Dendritic cell treated with granulocyte-macrophage colony-stimulating factor and Interleukin-4, amounts not matched to agents 40 ng/mL and 50 ng/mL, for 4 days (primary cell): Measurements from ENCODE around the gene TMEM178A.

Experiments
- H3K27ac Mint-ChIP-seq: one replicate; pipeline ENCODE4 v1.8.0; 2022; ENCODE audit warnings: mild to moderate bottlenecking, mixed read lengths
- H3K27me3 Mint-ChIP-seq: one replicate; pipeline ENCODE4 v1.8.0; 2022; ENCODE audit warnings: mild to moderate bottlenecking, mixed read lengths
- H3K36me3 Mint-ChIP-seq: one replicate; pipeline ENCODE4 v1.8.0; 2022; ENCODE audit warnings: low read depth, mixed read lengths
- H3K4me1 Mint-ChIP-seq: one replicate; pipeline ENCODE4 v1.8.0; 2022; ENCODE audit warnings: low read depth, mixed read lengths
- H3K4me3 Mint-ChIP-seq: one replicate; pipeline ENCODE4 v1.8.0; 2022; ENCODE audit warnings: mild to moderate bottlenecking, moderate library complexity, mixed read lengths
- H3K9me3 Mint-ChIP-seq: one replicate; pipeline ENCODE4 v1.8.0; 2022; ENCODE audit warnings: mixed read lengths
- intact Hi-C: fragments of 100-400 bp; cut with micrococcal nuclease; formaldehyde crosslinking; loops from one replicate; pipeline ENCODE4 v1.15.0; 2022

The TMEM178A gene

DNA sequence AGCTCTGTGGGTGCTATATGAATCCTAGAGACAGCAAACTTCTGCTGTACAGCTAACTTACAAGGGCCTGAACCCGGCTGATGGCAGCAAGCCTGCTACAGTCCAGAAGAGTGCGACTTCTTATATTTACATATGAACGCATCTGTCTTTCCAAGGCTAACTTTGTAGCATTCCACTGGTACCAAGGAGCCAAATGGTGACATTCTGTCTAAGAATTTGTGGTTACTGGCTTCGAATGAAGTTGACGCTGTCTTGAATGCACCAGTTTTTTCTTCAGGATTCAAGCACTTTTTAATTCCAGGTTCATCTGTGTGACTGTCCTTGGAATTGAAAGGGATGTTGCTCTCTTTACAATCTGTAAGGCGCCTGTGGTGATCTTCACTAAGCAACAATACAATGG lies 70.9 kb downstream of the TMEM178A start:
- no peaks in the 10 kb centered on the region for H3K9me3 Mint-ChIP-seq
- peaks cover 61% of the 10 kb centered on the region for H3K36me3 Mint-ChIP-seq
- peaks cover 47% of the 10 kb centered on the region for H3K4me1 Mint-ChIP-seq
- no peak overlapping the region for H3K27ac Mint-ChIP-seq
- intact Hi-C loops = no loop called here
- no peaks in the 10 kb centered on the region for H3K27me3 Mint-ChIP-seq
- no peak overlapping the region for H3K4me3 Mint-ChIP-seq

DNA sequence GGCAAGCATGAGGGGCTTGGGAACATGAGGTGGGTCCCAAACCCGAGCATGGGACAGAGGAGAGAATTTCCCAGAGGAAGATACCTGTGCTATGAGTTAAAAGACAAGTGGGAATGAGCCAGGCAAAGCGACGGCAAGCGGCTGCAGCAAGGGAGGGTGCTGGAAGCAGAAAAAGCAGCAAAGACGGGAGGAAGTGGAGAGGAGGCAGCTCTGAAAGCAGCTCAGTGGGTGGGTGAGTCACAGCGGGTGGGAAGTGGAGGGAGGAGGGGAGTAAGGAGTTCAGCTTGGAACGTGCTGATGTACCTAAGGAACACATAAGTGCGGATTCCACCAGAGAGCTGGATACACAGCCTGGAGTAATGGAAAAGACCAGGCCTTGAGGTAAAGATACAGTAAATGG lies 71.9 kb downstream of the TMEM178A start:
- Mint-ChIP-seq H3K4me3 (no peak overlapping the region), H3K27me3 (no peaks in the 10 kb centered on the region), H3K36me3 (peaks cover 69% of the 10 kb centered on the region), H3K27ac (no peak overlapping the region), H3K4me1 (peaks cover 42% of the 10 kb centered on the region), H3K9me3 (no peaks in the 10 kb centered on the region)
- intact Hi-C loops = no loop called here

DNA sequence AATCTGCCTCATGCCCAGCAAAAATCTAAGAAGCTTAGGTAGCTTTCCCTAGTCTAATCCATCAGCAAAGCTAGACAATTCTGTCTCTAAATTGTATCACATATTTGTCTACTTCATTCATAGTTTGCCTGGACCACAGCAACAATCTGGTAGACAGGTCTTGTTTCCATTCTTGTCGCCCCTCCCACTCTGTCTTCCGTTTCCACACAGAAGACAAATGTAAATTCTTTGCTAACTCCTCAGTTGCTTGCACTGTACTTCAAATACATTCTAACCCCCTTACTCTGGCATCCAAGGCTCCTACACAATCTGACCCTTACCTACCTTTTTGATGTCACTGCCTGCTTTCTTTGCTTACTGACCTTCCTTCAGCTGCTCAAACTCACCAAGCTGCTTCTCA lies 73.2 kb downstream of the TMEM178A start:
- Mint-ChIP-seq H3K4me3 (no peak overlapping the region), H3K9me3 (no peaks in the 10 kb centered on the region), H3K27me3 (no peaks in the 10 kb centered on the region), H3K27ac (no peak overlapping the region), H3K4me1 (peaks cover 48% of the 10 kb centered on the region), H3K36me3 (peaks cover 71% of the 10 kb centered on the region)
- intact Hi-C loops = no loop called here

DNA sequence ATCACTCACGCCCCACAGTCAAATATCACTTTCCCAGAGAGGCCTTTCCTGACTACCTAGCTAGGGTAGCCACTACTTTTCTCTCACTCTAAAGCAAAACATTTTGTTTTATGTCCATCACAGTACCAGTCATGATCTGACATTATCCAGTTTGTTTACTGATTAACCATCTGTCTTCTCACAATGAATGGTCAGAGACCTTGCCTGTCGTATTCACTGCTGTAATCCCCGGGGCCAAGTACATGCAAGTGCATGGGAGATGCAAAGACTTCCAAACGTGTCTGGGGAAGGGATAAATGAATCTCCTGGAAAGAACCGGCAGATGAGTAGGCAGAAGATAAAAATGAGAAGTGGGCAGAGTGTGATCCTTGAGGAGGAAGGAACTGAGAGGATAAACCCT lies 73.7 kb downstream of the TMEM178A start:
- Mint-ChIP-seq H3K4me1 (peaks cover 48% of the 10 kb centered on the region), H3K9me3 (no peaks in the 10 kb centered on the region), H3K36me3 (peaks cover 68% of the 10 kb centered on the region), H3K27ac (no peak overlapping the region), H3K4me3 (no peak overlapping the region), H3K27me3 (no peaks in the 10 kb centered on the region)
- intact Hi-C loops = no loop called here

DNA sequence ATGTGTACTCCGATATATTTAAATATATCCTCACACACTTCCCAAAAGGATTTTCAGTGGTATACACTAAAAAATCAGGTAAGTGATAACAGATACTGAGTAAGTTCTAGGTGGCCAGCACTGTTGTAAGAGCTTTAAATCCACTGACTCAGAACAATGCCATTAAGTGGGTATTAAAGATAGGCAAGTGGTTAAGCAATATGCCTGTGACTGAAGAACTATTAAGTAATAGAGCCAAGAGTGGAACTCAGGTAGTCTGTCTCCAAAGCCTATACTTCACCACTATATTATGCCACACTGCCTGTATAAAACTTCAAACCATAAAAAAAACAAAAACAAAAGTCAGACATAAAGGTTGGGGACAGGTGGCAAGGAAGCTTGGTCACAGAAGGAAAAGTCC lies 76.2 kb downstream of the TMEM178A start:
- Mint-ChIP-seq H3K9me3 (no peaks in the 10 kb centered on the region), H3K4me1 (peaks cover 40% of the 10 kb centered on the region), H3K36me3 (peaks cover 54% of the 10 kb centered on the region), H3K27ac (no peak overlapping the region), H3K27me3 (no peaks in the 10 kb centered on the region), H3K4me3 (no peak overlapping the region)
- intact Hi-C loops = no loop called here

DNA sequence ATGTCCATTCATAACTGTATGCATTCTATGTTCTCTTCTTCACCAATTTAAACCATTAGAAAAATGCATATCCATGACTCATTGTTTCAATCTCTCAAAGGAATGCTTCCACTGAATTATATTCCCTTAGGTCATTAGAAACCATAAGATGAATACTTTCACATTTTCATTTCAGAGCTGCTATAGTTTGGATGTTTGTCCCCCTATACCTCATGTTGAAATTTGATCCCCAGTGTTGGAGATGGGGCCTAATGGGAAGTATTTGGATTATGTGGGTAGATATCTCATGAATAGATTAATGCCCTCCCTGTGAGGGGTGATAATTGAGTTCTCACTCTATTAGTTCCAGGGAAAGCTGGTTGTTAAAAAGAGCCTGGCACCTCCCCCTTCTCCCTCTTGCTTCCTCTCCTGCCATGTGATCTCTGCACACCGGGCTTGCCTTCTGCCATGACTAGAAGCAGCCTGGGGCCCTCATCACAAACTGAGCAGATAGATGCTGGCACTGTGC lies 77.6 kb downstream of the TMEM178A start:
- Mint-ChIP-seq H3K27ac (no peak overlapping the region), H3K4me1 (peaks cover 26% of the 10 kb centered on the region), H3K27me3 (no peaks in the 10 kb centered on the region), H3K36me3 (peaks cover 42% of the 10 kb centered on the region), H3K4me3 (no peak overlapping the region), H3K9me3 (no peaks in the 10 kb centered on the region)
- intact Hi-C loops = no loop called here

DNA sequence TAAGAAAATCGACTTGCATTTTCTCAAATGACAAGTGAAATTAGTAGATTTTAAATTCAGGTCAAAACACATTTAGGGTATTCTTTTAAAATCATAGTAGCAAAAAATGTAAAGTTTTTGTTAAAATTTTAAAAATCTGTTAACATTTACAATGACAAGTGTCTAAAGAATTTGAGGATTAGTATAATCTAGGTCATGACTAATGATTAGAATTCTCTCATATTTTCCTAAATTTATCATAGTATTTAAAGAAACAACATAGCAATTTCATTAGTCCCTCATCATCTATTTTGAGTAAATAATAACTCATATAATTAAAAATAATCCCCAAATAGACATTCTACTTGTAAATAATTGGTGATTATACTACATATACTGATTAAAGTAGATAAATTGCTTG lies 89.7 kb downstream of the TMEM178A start:
- Mint-ChIP-seq H3K4me3 (no peak overlapping the region), H3K4me1 (peaks cover 7% of the 10 kb centered on the region), H3K36me3 (peaks cover 62% of the 10 kb centered on the region), H3K27ac (no peak overlapping the region), H3K9me3 (no peaks in the 10 kb centered on the region), H3K27me3 (no peaks in the 10 kb centered on the region)
- intact Hi-C loops = no loop called here

DNA sequence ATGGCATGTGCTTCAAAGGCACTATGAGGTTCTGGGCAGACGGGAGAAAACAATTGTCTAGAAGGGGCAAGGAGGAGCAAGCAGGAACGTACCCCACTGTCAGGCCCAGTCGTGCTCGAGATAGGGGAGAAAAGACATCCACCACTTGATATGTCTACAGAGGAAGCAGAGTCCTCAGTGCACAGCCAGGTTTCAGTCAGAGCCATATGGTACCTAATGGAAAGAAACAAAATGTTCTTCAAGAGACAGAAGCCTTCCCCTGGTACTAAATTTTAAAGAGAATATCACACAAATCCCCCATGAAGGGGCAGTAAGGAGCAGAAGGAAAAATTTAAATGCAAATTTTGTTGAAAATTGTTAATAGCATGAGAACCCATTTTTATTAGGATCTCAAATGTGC lies 91.4 kb downstream of the TMEM178A start:
- intact Hi-C loops = no loop called here
- no peaks in the 10 kb centered on the region for H3K9me3 Mint-ChIP-seq
- H3K27me3 Mint-ChIP-seq = no peaks in the 10 kb centered on the region
- peaks cover 9% of the 10 kb centered on the region for H3K4me1 Mint-ChIP-seq
- H3K36me3 Mint-ChIP-seq = peaks cover 68% of the 10 kb centered on the region
- no peak overlapping the region for H3K4me3 Mint-ChIP-seq
- no peak overlapping the region for H3K27ac Mint-ChIP-seq

DNA sequence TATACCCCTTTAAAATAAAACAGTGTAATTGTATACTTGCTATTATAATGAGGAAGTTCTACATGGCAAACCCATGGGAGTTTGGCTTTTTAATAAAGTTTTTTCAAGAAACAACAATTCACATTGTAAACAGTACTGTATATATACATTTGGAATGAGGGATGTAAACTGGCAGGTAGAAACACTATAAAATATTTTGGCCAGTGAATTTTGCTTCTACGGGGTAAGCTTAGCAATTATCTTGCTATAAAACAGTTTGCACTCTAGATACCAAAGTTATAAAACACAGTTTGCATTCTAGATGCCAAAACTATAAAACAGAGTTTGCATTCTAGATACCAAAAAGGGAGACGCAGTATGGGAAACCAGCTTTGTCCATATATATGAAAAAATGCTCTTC lies 96.7 kb downstream of the TMEM178A start:
- no peak overlapping the region for H3K27ac Mint-ChIP-seq
- H3K27me3 Mint-ChIP-seq = no peaks in the 10 kb centered on the region
- intact Hi-C loops = no loop called here
- no peak overlapping the region for H3K4me3 Mint-ChIP-seq
- H3K9me3 Mint-ChIP-seq = no peaks in the 10 kb centered on the region
- peaks cover 71% of the 10 kb centered on the region for H3K36me3 Mint-ChIP-seq
- peaks cover 9% of the 10 kb centered on the region for H3K4me1 Mint-ChIP-seq
